Measurements from ENCODE around the gene MGAT4B. TPM values are rescaled to one million over a fixed set of nuclear protein-coding genes. Genes with fewer than 3 reads are reported as not detected.

MGAT4B gene
- total and polyA plus RNA-seq, 2 of the 13 experiments (the other 11 are each of a cell fraction or from before 2014, with no cell fraction given), result 93.5 to 130 TPM

DNA sequence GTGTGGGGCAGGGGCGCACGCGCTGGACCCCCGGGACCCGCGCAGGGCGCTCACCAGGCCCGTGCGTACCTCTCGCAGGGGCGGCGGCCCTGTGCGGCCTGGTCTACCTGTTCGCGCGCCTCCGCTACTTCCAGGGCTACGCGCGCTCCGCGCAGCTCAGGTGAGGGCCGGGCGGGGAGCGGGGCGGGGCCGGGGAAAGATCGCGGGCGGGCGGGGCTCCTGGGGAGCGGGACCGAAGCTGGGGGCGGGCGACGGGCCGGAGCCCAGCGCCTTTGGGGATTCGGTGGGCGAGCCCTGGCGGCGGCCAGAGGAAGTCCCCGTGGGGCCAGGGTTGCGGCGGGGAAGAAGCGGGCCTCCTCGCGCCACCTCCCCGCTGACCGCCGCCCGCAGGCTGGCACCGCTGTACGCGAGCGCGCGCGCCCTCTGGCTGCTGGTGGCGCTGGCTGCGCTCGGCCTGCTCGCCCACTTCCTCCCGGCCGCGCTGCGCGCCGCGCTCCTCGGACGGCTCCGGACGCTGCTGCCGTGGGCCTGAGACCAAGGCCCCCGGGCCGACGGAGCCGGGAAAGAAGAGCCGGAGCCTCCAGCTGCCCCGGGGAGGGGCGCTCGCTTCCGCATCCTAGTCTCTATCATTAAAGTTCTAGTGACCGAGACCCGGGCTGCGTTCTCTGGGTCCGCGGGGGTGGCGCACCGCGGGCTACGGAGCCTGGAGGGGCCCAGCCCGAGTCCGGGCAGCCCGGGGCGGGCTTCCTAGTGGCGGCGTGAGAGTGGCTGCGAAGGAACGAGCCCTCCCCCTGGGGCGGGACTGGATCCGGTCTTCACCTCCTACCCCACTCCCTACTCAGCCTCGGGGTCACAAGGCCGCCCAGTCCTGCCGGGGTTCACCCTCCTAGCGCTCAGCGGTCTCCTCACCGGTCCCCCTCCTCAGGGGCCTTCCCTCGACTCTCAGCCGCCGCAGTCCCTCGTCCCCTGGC is 10.5 kb downstream of the MGAT4B start:
- H3K27ac ChIP-seq (ENCODE audit: extremely low read length, insufficient read depth, low read length), result peak overlapping the region; percentile 77
- in situ Hi-C loops (cut with HindIII; ENCODE audit: extremely low pct_ligation_motif_present, low pct_unique_long_range_greater_than_20kb), result no loop called here
- no peaks in the 10 kb centered on the region for H3K79me2 ChIP-seq (ENCODE audit: insufficient read depth, low read length)
- POLR2A ChIA-PET, result interaction anchor here (0.7 to 2.3 kb wide), 10 partner anchors 23 to 172 kb away, joined by 3 to 11 read pairs (median 5); partner anchors contain the start of genes HNRNPH1, MAML1 and SQSTM1
- no TSS peak for BruUV-seq (replicated peaks)
- no peak for FAIRE-seq
- peak; percentile 63 for DNase-seq (ENCODE audit: low spot score)
- H3K36me3 ChIP-seq (replicated peaks in 1 of 2; ENCODE audit: control insufficient read depth in 1 of 2, insufficient read depth in 2 of 2, low read length in 2 of 2), result peaks cover 23 to 34% of the 10 kb centered on the region in 2 experiments; a peak in 4 of 5 replicates
- ATAC-seq, result peak; percentile 67
- peaks cover 39% of the 10 kb centered on the region for H3K4me1 ChIP-seq (ENCODE audit: insufficient read depth, low read length)
- H3K4me2 ChIP-seq (ENCODE audit: low read depth, low read length), result peak overlapping the region; percentile 86
- H3K9ac ChIP-seq (ENCODE audit: insufficient read depth, low read depth, low read length), result peak overlapping the region; percentile 76
- H3K27me3 ChIP-seq (ENCODE audit: control insufficient read depth in 1 of 2, insufficient read depth in 2 of 2, low read length in 2 of 2), result no peaks in the 10 kb centered on the region
- peak overlapping the region; percentile 58 to 78 (median 76) for H3K4me3 ChIP-seq (replicated peaks in 1 of 3; ENCODE audit: insufficient read depth in 1 of 3, low read depth in 2 of 3, low read length in 3 of 3)
- H4K20me1 ChIP-seq (ENCODE audit: insufficient read depth, low read length), result 0 out of 2 replicates have a peak, but pooled peaks cover under 1% of the 10 kb centered on the region
- WGBS (ENCODE audit: low lambda C conversion rate), result 10% methylated on average over 9 of the region's 113 CpGs
- H2AFZ ChIP-seq (ENCODE audit: low read length), result no peak overlapping the region
- intact Hi-C loops (cut with micrococcal nuclease; ENCODE audit: unreplicated experiment), result loop anchor here (2.0 kb wide), 1 partner anchor 33 kb away; no protein-coding TSS in a partner anchor
- CTCF ChIA-PET (ENCODE audit: low intra/inter-chr PET ratio, low total read pairs), result interaction anchor here (0.5 to 2.5 kb wide), 4 partner anchors 12 to 128 kb away, joined by 3 to 11 read pairs (median 4); no protein-coding TSS in a partner anchor
- H3K9me3 ChIP-seq (ENCODE audit: low read length), result no peaks in the 10 kb centered on the region
- TF ChIP-seq, protein P1, sequence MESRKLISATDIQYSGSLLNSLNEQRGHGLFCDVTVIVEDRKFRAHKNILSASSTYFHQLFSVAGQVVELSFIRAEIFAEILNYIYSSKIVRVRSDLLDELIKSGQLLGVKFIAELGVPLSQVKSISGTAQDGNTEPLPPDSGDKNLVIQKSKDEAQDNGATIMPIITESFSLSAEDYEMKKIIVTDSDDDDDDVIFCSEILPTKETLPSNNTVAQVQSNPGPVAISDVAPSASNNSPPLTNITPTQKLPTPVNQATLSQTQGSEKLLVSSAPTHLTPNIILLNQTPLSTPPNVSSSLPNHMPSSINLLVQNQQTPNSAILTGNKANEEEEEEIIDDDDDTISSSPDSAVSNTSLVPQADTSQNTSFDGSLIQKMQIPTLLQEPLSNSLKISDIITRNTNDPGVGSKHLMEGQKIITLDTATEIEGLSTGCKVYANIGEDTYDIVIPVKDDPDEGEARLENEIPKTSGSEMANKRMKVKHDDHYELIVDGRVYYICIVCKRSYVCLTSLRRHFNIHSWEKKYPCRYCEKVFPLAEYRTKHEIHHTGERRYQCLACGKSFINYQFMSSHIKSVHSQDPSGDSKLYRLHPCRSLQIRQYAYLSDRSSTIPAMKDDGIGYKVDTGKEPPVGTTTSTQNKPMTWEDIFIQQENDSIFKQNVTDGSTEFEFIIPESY (CRISPR knock-in tag; IDR thresholded peaks at IDR 0.05), result peak; percentile 29; the same call in 1 of the 2 replicates
- TF ChIP-seq HINFP (CRISPR knock-in tag; IDR thresholded peaks at IDR 0.05; ENCODE audit: low read depth) (peak; percentile 47; the same call in 1 of the 2 replicates), PHF20 (CRISPR knock-in tag; IDR thresholded peaks at IDR 0.05) (no peak), ZFP82 (CRISPR knock-in tag; IDR thresholded peaks at IDR 0.05; ENCODE audit: borderline replicate concordance) (peak; percentile 88), IKZF1 (IDR thresholded peaks at IDR 0.05) (no peak), ZNF781 (CRISPR knock-in tag; IDR thresholded peaks at IDR 0.05; ENCODE audit: borderline replicate concordance, not compliant biosample characterization) (no peak), TFDP1 (CRISPR knock-in tag; IDR thresholded peaks at IDR 0.05; ENCODE audit: borderline replicate concordance) (peak; percentile 49; the same call in 1 of the 2 replicates), ZBTB43 (CRISPR knock-in tag; conservative IDR thresholded peaks at IDR 0.05) (peak; percentile 19), NFE2 (CRISPR knock-in tag; IDR thresholded peaks at IDR 0.05) (no peak), ZNF556 (CRISPR knock-in tag; IDR thresholded peaks at IDR 0.05; ENCODE audit: borderline replicate concordance) (peak; percentile 40; the same call in 1 of the 2 replicates), ZNF800 (CRISPR knock-in tag; IDR thresholded peaks at IDR 0.05) (peak; percentile 95), ZNF550 (CRISPR knock-in tag; IDR thresholded peaks at IDR 0.05; ENCODE audit: borderline replicate concordance) (no peak)

Data from HepG2 (cell line).